Mesothelial cell of epicardium (in vitro differentiated cells): ENCODE data around the gene MEX3D. TPM values are rescaled to one million over a fixed set of nuclear protein-coding genes. Genes with fewer than 3 reads are reported as not detected.

Source experiments
- DNase-seq, 2 experiments: peaks; one replicate each; pipeline ENCODE4 v3.0.0; 2021; ENCODE audit warnings: low spot score in 2 of 2; ENCODE audit not compliant: unreplicated experiment in 2 of 2
- H3K27ac Mint-ChIP-seq: 2 replicates; pipeline ENCODE4 v1.8.0; 2021; ENCODE audit warnings: mixed read lengths
- H3K27me3 Mint-ChIP-seq: 2 replicates; pipeline ENCODE4 v1.8.0; 2021; ENCODE audit warnings: low read depth, mixed read lengths
- H3K36me3 Mint-ChIP-seq: 2 replicates; pipeline ENCODE4 v1.8.0; 2021; ENCODE audit warnings: mixed read lengths
- H3K4me1 Mint-ChIP-seq: 2 replicates; pipeline ENCODE4 v1.8.0; 2021; ENCODE audit warnings: mixed read lengths
- H3K4me3 Mint-ChIP-seq: 2 replicates; pipeline ENCODE4 v1.8.0; 2021; ENCODE audit warnings: mild to moderate bottlenecking, moderate library complexity, mixed read lengths
- H3K9me3 Mint-ChIP-seq: 2 replicates; pipeline ENCODE4 v1.8.0; 2021; ENCODE audit warnings: mixed read lengths
- total RNA-seq: library from RNA; stranded (reverse); gene quantifications from 3 replicates; pipeline ENCODE4 v1.2.1, GENCODE V29; 2021
- TF ChIP-seq, protein P1 (sequence below): fragments of 200-600 bp; sonication (generic); IDR thresholded peaks from one replicate; pipeline ENCODE4 v1.5.0; 2021; ENCODE audit warnings: antibody characterized with exemption; ENCODE audit not compliant: unreplicated experiment

Gene MEX3D
- total RNA-seq, 1 donor from 2014 or later, result 91.7 TPM

DNA sequence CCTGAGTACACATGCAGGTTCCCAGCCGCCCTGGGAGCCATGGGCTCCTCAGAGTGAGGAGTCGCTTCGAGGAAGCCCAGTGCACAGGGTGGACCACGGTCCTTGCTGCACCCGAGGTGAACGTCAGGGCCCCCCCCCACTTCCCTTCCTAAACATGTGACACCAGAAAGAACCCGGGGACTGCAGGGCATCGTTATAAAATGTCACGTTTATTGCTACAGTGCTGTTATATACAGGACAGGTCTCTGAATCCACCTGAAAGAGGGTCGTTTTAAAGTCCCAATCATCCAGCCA is 40.9 kb upstream of the MEX3D start:
- DNase-seq, result no peak
- Mint-ChIP-seq H3K27me3 (no peaks in the 10 kb centered on the region), H3K27ac (no peak overlapping the region), H3K9me3 (no peaks in the 10 kb centered on the region), H3K36me3 (peaks cover 11% of the 10 kb centered on the region), H3K4me1 (peaks cover 5% of the 10 kb centered on the region), H3K4me3 (no peak overlapping the region)
- TF ChIP-seq, protein P1, sequence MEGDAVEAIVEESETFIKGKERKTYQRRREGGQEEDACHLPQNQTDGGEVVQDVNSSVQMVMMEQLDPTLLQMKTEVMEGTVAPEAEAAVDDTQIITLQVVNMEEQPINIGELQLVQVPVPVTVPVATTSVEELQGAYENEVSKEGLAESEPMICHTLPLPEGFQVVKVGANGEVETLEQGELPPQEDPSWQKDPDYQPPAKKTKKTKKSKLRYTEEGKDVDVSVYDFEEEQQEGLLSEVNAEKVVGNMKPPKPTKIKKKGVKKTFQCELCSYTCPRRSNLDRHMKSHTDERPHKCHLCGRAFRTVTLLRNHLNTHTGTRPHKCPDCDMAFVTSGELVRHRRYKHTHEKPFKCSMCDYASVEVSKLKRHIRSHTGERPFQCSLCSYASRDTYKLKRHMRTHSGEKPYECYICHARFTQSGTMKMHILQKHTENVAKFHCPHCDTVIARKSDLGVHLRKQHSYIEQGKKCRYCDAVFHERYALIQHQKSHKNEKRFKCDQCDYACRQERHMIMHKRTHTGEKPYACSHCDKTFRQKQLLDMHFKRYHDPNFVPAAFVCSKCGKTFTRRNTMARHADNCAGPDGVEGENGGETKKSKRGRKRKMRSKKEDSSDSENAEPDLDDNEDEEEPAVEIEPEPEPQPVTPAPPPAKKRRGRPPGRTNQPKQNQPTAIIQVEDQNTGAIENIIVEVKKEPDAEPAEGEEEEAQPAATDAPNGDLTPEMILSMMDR, result no peak

DNA sequence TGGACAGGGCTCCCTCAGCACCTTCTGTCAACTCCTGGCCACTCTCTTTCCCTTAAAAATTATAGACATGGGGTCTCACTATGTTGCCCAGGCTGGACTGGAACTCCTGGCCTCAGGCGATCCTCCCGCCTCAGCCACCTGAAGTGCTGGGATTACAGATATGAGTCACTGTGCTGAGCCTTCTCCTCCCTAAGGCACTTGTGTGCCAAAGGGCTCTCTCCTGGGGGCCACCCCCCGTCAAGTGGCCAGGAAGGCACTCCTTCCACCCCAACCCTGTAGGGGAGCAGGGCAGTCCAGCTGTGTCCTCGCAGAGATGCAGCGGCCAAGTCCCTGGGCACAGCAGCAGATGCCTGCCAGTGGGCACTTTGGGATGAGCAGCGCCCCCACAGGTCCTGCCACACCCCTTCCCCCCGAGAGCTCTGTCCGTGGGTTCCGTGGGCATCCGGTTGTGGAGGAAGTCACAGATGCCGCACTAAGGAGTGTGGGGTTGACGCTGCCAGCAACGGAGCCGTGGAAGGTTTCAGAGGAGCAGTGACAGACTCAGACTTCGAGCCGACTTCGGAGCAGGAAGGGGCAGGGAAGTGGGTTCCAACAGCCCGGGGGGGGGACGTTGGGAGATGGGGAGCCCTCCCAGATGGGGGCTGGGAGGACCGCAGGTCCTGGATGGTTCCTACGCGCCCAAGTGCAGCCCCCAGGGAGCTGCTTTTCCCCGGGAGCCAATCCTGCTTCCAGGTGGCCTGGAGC is 40.4 kb upstream of the MEX3D start:
- no peaks in the 10 kb centered on the region for H3K9me3 Mint-ChIP-seq
- no peak for DNase-seq
- H3K27ac Mint-ChIP-seq, result no peak overlapping the region
- peaks cover 5% of the 10 kb centered on the region for H3K4me1 Mint-ChIP-seq
- H3K27me3 Mint-ChIP-seq, result no peaks in the 10 kb centered on the region
- TF ChIP-seq, protein P1, result no peak
- peaks cover 9% of the 10 kb centered on the region for H3K36me3 Mint-ChIP-seq
- no peak overlapping the region for H3K4me3 Mint-ChIP-seq

DNA sequence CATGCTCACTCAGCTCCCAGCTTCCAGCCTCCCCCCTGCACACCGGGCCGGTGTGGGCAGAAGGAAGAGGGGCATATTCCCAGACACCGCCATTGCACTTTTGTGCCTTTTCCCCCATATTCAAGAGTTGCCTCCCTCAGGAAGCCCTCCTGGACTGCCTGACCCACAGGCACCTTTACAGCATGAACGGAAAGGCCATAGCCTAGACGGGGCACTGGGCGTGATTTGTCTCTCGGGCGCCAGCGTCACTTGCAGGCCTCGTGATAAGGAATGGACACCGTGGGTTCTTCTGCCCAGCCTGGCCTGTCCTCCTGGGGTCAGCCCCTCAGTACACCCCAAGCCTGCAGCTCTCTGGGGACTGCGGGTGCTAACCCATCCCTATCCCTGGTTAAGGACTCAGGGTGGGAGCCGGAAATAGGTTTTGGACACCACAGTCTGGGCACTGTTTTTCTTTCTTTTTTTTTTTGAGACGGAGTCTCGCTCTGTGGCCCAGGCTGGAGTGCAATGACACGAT is 38.1 kb upstream of the MEX3D start:
- Mint-ChIP-seq H3K4me1 (peaks cover 9% of the 10 kb centered on the region), H3K36me3 (peaks cover 6% of the 10 kb centered on the region), H3K27me3 (no peaks in the 10 kb centered on the region), H3K9me3 (no peaks in the 10 kb centered on the region), H3K27ac (peak overlapping the region; percentile 98), H3K4me3 (peak overlapping the region; percentile 86)
- DNase-seq, result no peak
- TF ChIP-seq, protein P1, result no peak

DNA sequence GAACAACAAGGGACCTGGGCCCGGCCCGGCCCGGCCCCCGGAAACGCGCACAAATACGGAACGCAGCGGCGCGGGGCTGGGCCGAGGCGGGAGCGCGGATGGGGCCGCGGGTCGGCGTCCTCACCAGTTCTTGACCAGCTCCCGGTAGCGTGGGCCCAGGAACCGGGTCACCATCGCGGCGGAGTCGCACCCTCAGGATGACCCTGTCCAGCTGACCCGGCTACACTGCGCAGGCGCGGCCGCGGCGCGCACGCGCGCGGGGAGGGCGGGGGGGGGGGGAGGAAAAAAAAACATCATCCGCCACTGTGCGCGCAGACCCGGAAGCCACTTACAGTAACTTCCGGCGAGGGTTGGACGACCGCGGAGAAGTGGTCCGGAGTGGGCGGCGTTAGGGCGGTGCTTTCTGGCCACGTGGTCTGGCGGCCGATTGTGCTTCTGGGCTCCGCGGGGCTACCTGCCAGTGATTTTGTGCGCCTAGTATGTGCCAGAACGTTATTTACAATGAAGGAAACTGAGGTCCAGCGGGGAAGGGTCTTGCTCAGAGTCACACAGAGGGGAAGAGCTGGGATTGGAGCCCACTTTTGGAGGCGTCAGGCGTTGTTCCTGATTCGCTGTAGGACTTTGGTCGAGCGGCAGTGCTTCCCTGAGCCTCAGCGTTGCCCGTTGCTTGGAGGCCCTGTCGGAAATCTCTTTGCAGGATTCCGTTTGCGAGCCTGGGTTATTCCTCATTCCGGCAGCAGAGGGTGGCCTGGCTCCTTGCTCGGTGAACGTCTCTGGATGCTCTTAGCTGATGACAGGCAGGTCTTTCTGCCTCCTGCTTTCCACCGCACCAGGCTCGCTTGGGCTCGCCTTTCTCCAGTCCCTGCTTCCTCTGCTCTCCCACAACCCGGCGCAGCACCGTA is 37.4 kb upstream of the MEX3D start, which contains the start of gene UQCR11:
TSS of gene UQCR11 (minus strand) at position 227 of the 902 bp plus-strand sequence. CDS start at position 174, 53 bp downstream.
- Mint-ChIP-seq H3K27ac (peak within 1 kb of the TSS; percentile 98), H3K4me1 (peaks cover 9% of the 10 kb centered on the region), H3K27me3 (no peaks in the 10 kb centered on the region), H3K9me3 (no peaks in the 10 kb centered on the region), H3K4me3 (peak within 1 kb of the TSS; percentile 86), H3K36me3 (peaks cover 4% of the 10 kb centered on the region)
- peak; percentile 87 to 91 for DNase-seq
- TF ChIP-seq, protein P1, result peak; percentile 34

DNA sequence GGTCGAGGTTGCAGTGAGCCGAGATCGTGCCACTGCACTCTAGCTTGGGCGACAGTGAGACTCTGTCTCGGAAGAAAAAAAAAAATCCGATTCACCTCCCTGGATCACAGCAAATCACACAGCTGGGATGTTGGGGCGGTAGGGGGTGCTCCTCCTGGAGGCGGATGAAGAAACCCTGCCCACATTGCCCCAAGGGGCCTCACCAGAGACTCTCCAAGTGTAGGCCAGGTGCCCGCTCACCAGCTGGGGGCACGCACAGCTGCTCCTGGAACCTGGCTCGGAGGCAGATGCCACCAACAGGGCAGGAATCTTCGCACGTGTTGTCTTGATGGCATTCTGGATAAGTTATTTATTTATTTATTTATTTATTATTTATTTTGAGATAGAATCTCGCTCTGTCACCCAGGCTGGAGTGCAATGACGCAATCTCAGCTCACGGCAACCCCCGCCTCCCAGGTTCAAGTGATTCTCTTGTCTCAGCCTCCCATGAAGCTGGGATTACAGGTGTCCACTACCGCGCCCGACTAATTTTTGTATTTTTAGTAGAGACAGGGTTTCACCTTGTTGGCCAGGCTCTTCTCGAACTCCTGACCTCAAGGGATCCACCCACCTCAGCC is 34.1 kb upstream of the MEX3D start:
- H3K36me3 Mint-ChIP-seq, result peaks cover 11% of the 10 kb centered on the region
- TF ChIP-seq, protein P1, result no peak
- DNase-seq, result no peak
- no peaks in the 10 kb centered on the region for H3K27me3 Mint-ChIP-seq
- H3K9me3 Mint-ChIP-seq, result no peaks in the 10 kb centered on the region
- peaks cover 9% of the 10 kb centered on the region for H3K4me1 Mint-ChIP-seq
- H3K27ac Mint-ChIP-seq, result no peak overlapping the region
- H3K4me3 Mint-ChIP-seq, result no peak overlapping the region
